Loucy (cell line): ENCODE results near the gene MRM2.

ENCODE experiments used
- H2AFZ ChIP-seq: fragments of 200-600 bp; sonication (generic); 2 replicates; pipeline ENCODE4 v1.6.0; 2016; ENCODE audit warnings: antibody characterized with exemption, mild to moderate bottlenecking, low read length, moderate library complexity
- H3F3A ChIP-seq: fragments of 200-600 bp; 2 replicates; pipeline ENCODE4 v1.6.0; 2016; ENCODE audit warnings: antibody characterized with exemption, low read depth, mild to moderate bottlenecking
- H3K27me3 ChIP-seq: fragments of 200-600 bp; sonication (generic); 2 replicates; pipeline ENCODE4 v1.6.1; 2014; ENCODE audit warnings: low read length, mild to moderate bottlenecking; ENCODE audit not compliant: insufficient read depth, poor library complexity, severe bottlenecking
- H3K36me3 ChIP-seq: fragments of 200-600 bp; sonication (generic); 2 replicates; pipeline ENCODE4 v1.6.1; 2016; ENCODE audit warnings: low read length; ENCODE audit not compliant: insufficient read depth
- H3K4me1 ChIP-seq: fragments of 200-600 bp; sonication (generic); 2 replicates; pipeline ENCODE4 v1.5.1; 2014; ENCODE audit warnings: low read length, mild to moderate bottlenecking; ENCODE audit not compliant: insufficient read depth, poor library complexity, severe bottlenecking
- H3K4me2 ChIP-seq: fragments of 200-600 bp; sonication (generic); 2 replicates; pipeline ENCODE4 v1.6.0; 2014; ENCODE audit warnings: antibody characterized with exemption, low read length, low read depth, mild to moderate bottlenecking; ENCODE audit not compliant: poor library complexity, severe bottlenecking
- H3K4me3 ChIP-seq: fragments of 200-600 bp; sonication (generic); 2 replicates; pipeline ENCODE4 v1.5.1; 2014; ENCODE audit warnings: low read length, mild to moderate bottlenecking, mixed read lengths; ENCODE audit not compliant: poor library complexity, severe bottlenecking
- H3K79me2 ChIP-seq: fragments of 200-600 bp; sonication (generic); 2 replicates; pipeline ENCODE4 v1.6.1; 2014; ENCODE audit warnings: low read length; ENCODE audit not compliant: insufficient read depth
- H3K9ac ChIP-seq: fragments of 200-600 bp; sonication (generic); 2 replicates; pipeline ENCODE4 v1.6.0; 2014; ENCODE audit warnings: mild to moderate bottlenecking, low read depth, low read length, moderate library complexity; ENCODE audit not compliant: poor library complexity, severe bottlenecking
- H3K9me2 ChIP-seq: fragments of 200-600 bp; sonication (generic); replicated peaks from 2 replicates; pipeline ENCODE4 v1.6.1; 2016; ENCODE audit warnings: low read depth, low read length, mixed read lengths
- H3K9me3 ChIP-seq: fragments of 200-600 bp; sonication (generic); 2 replicates; pipeline ENCODE4 v1.6.1; 2014; ENCODE audit warnings: mild to moderate bottlenecking, antibody characterized with exemption, low read length, low read depth; ENCODE audit not compliant: insufficient read depth
- H4K20me1 ChIP-seq: fragments of 200-600 bp; sonication (generic); 2 replicates; pipeline ENCODE4 v1.6.0; 2014; ENCODE audit warnings: antibody characterized with exemption, low read length, mild to moderate bottlenecking; ENCODE audit not compliant: insufficient read depth, poor library complexity, severe bottlenecking
- CTCF ChIP-seq: fragments of 200-600 bp; sonication (generic); conservative IDR thresholded peaks from 2 replicates; pipeline ENCODE4 v1.5.1; 2014; ENCODE audit warnings: mild to moderate bottlenecking, antibody characterized with exemption, low read length
- EZH2phosphoT487 ChIP-seq: fragments of 200-600 bp; IDR thresholded peaks from 2 replicates; pipeline ENCODE4 v1.6.1; 2018; ENCODE audit warnings: antibody characterized with exemption, mild to moderate bottlenecking, moderate library complexity, borderline replicate concordance

The MRM2 gene

GRCh38 chr7:2247141-2247995, 5.4 kb upstream of the MRM2 start:
- Histone ChIP-seq H3K36me3 (peaks cover 4% of the 10 kb centered on the region; the same call in 1 of the 2 replicates), H3K9me3 (no peaks in the 10 kb centered on the region), H3K79me2 (peaks cover 76% of the 10 kb centered on the region), H4K20me1 (no peaks in the 10 kb centered on the region), H2AFZ (no peak overlapping the region), H3K4me3 (peak overlapping the region; percentile 67), H3K4me1 (peaks cover 85% of the 10 kb centered on the region), H3K9ac (peak overlapping the region; percentile 92), H3K9me2 (no peaks in the 10 kb centered on the region), H3K4me2 (peak overlapping the region; percentile 99), H3K27me3 (no peaks in the 10 kb centered on the region), H3F3A (0 out of 2 replicates have a peak, but pooled peaks cover 3% of the 10 kb centered on the region)
- TF ChIP-seq CTCF (peak; percentile 85), EZH2phosphoT487 (no peak)

GRCh38 chr7:2245883-2246675, 4.1 kb upstream of the MRM2 start:
- Histone ChIP-seq H3F3A (0 out of 2 replicates have a peak, but pooled peaks cover 3% of the 10 kb centered on the region), H3K79me2 (peaks cover 82% of the 10 kb centered on the region), H3K27me3 (no peaks in the 10 kb centered on the region), H3K36me3 (no peaks in the 10 kb centered on the region), H2AFZ (no peak overlapping the region), H4K20me1 (peaks cover 7% of the 10 kb centered on the region), H3K4me3 (peak overlapping the region; percentile 67), H3K9ac (peak overlapping the region; percentile 92), H3K9me2 (no peaks in the 10 kb centered on the region), H3K4me2 (peak overlapping the region; percentile 99), H3K9me3 (no peaks in the 10 kb centered on the region), H3K4me1 (peaks cover 79% of the 10 kb centered on the region)
- TF ChIP-seq CTCF = no peak
- TF ChIP-seq EZH2phosphoT487 = no peak

- Histone ChIP-seq H3K9me2 (no peaks in the 10 kb centered on the region), H3F3A (0 out of 2 replicates have a peak, but pooled peaks cover 3% of the 10 kb centered on the region), H4K20me1 (peaks cover 17% of the 10 kb centered on the region), H3K79me2 (peaks cover 85% of the 10 kb centered on the region), H3K9me3 (no peaks in the 10 kb centered on the region), H2AFZ (no peak overlapping the region), H3K27me3 (no peaks in the 10 kb centered on the region), H3K36me3 (no peaks in the 10 kb centered on the region), H3K9ac (peak overlapping the region; percentile 92), H3K4me3 (no peak overlapping the region), H3K4me1 (peaks cover 80% of the 10 kb centered on the region), H3K4me2 (peak overlapping the region; percentile 99)
- TF ChIP-seq CTCF = no peak
- TF ChIP-seq EZH2phosphoT487 = no peak
Observed at GRCh38 chr7:2244404-2244995, 2.5 kb upstream of the MRM2 start.
